Upper lobe of left lung (tissue), 6 donors: ENCODE results near the gene FBXL17. TPM values are rescaled to one million over a fixed set of nuclear protein-coding genes. Genes with fewer than 3 reads are reported as not detected.

ENCODE experiments used
- ATAC-seq, 2 donors: fragments of 200-7000 bp; cut with Tn5 transposase; one replicate each; pipeline ENCODE4 v1.9.1; 2022; ENCODE audit warnings: mild to moderate bottlenecking in 2 of 2, moderate library complexity in 2 of 2; ENCODE audit not compliant: low FRiP score in 2 of 2
- DNase-seq, 2 donors: peaks; one replicate each; pipeline ENCODE4 v3.0.0-alpha.2; 2019 to 2020
- H3K27ac ChIP-seq, 4 donors: fragments of 200-600 bp; sonication (generic); one replicate each; pipeline ENCODE4 v1.5.1; 2016 to 2019
- H3K27me3 ChIP-seq, 4 donors: fragments of 200-600 bp; sonication (generic); one replicate each; pipeline ENCODE4 v1.5.1; 2017 to 2019
- H3K36me3 ChIP-seq, 4 donors: fragments of 200-600 bp; sonication (generic); one replicate each; pipeline ENCODE4 v1.5.1; 2016 to 2019
- H3K4me1 ChIP-seq, 4 donors: fragments of 200-600 bp; sonication (generic); one replicate each; pipeline ENCODE4 v1.5.1; 2018 to 2019
- H3K4me3 ChIP-seq, 4 donors: fragments of 200-600 bp; sonication (generic); one replicate each; pipeline ENCODE4 v1.5.1; 2017 to 2019; ENCODE audit warnings: mild to moderate bottlenecking in 2 of 4, moderate library complexity in 1 of 4
- H3K9me3 ChIP-seq, 4 donors: fragments of 200-600 bp; sonication (generic); one replicate each; pipeline ENCODE4 v1.5.1; 2018 to 2019
- EP300 ChIP-seq, 4 donors: sonication (generic); formaldehyde crosslinking; IDR thresholded peaks; one replicate each; pipeline ENCODE4 v1.5.1; 2017; ENCODE audit warnings: antibody characterized with exemption in 4 of 4, control low read depth in 2 of 4
- POLR2A ChIP-seq, 4 donors: fragments of 450-650 bp; IDR thresholded peaks; one replicate each; pipeline ENCODE4 v1.5.1; 2016 to 2017; ENCODE audit warnings: antibody characterized with exemption in 4 of 4, mild to moderate bottlenecking in 2 of 4
- POLR2AphosphoS5 ChIP-seq, 2 donors: sonication (generic); formaldehyde crosslinking; IDR thresholded peaks; one replicate each; pipeline ENCODE4 v1.5.1; 2017; ENCODE audit warnings: antibody characterized with exemption in 2 of 2
- WGBS, 2 donors: methylation state at CpG; one replicate each; pipeline ENCODE4 v1.1.5; 2017 to 2018; 5-methylcytosine and 5-hydroxymethylcytosine counted together
- total RNA-seq, 6 donors: library from RNA; depleted of rRNA in 4 of 6; stranded (reverse); fragments of >200 nt in 4 of 6; gene quantifications; one replicate each; pipeline versions ENCODE4 v1.1.0 to v1.2.1, GENCODE V29; 2016 to 2021
- TF ChIP-seq, protein P1 (sequence below), 6 experiments: fragments of 450-650 bp in 4 of 6; fragments of 200-600 bp in 2 of 6; sonication (generic) in 2 of 6; IDR thresholded peaks; one replicate each; pipeline ENCODE4 v1.5.1; 2016 to 2019; ENCODE audit warnings: antibody characterized with exemption in 6 of 6
- donor health status: DM: no; HTN: no; CAD: no; lungs with moderate emphysema.
- donor health status: DM: no; HTN: yes; CAD: no; lungs with severe emphysema.

FBXL17 gene
- total RNA-seq, 6 donors from 2014 or later = 10.0 to 47.1 (median 16.9) TPM

DNA sequence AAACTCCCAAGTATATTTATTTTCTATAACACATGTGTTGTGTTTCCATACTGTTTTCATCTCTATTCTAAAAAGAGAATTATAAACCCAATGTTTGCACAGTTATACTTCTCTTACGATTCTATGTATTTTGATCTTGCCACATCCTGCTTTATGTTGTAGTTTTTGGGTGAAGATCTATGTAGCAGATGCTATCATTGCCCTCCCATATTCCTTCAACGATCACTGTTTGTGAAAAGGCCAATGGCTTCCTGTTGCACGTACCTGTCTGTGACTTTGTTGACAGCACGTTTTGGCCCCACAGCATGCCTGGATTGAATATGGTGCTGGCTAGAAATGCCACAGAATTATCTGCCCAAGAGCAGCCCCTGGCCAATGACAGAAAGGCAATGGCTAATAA lies 456.7 kb downstream of the FBXL17 start:
- H3K9me3 ChIP-seq = no peaks in the 10 kb centered on the region
- 63 to 65% methylated on average over 4 of the region's 4 CpGs for WGBS, 2 donors
- ATAC-seq = no peak
- TF ChIP-seq POLR2A (IDR thresholded peaks at IDR 0.05) (no peak), EP300 (IDR thresholded peaks at IDR 0.05) (no peak), POLR2AphosphoS5 (IDR thresholded peaks at IDR 0.05) (no peak)
- TF ChIP-seq, protein P1, sequence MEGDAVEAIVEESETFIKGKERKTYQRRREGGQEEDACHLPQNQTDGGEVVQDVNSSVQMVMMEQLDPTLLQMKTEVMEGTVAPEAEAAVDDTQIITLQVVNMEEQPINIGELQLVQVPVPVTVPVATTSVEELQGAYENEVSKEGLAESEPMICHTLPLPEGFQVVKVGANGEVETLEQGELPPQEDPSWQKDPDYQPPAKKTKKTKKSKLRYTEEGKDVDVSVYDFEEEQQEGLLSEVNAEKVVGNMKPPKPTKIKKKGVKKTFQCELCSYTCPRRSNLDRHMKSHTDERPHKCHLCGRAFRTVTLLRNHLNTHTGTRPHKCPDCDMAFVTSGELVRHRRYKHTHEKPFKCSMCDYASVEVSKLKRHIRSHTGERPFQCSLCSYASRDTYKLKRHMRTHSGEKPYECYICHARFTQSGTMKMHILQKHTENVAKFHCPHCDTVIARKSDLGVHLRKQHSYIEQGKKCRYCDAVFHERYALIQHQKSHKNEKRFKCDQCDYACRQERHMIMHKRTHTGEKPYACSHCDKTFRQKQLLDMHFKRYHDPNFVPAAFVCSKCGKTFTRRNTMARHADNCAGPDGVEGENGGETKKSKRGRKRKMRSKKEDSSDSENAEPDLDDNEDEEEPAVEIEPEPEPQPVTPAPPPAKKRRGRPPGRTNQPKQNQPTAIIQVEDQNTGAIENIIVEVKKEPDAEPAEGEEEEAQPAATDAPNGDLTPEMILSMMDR (IDR thresholded peaks at IDR 0.05) = no peak
- no peaks in the 10 kb centered on the region for H3K27me3 ChIP-seq
- H3K27ac ChIP-seq = no peak overlapping the region
- no peaks in the 10 kb centered on the region for H3K36me3 ChIP-seq
- H3K4me1 ChIP-seq = no peaks in the 10 kb centered on the region
- no peak for DNase-seq
- no peak overlapping the region for H3K4me3 ChIP-seq

DNA sequence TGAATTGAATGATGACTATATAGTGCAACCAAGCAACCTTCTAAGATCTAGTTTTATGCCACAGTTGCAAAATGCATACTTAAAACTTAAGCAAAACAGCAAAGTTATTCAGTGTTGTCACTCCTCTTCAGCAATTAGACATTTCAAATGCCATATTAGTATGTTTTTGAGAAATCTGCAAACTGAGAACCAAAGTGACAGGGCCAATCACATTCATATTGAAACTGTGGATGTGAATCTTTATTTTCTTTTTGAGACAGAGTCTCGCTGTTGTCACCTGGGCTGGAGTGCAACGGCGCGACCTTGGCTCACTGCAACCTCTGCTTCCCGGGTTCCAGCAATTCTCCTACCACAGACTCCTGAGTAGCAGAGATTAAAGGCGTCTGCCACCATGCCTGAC lies 461.9 kb downstream of the FBXL17 start:
- DNase-seq = no peak
- no peak for ATAC-seq
- WGBS, 2 donors = 95 to 99% methylated on average over 6 of the region's 6 CpGs
- Histone ChIP-seq H3K27ac (no peak overlapping the region), H3K36me3 (no peaks in the 10 kb centered on the region), H3K27me3 (no peaks in the 10 kb centered on the region), H3K4me3 (no peak overlapping the region), H3K9me3 (no peaks in the 10 kb centered on the region), H3K4me1 (no peaks in the 10 kb centered on the region)
- TF ChIP-seq, protein P1 (IDR thresholded peaks at IDR 0.05) = no peak
- TF ChIP-seq POLR2A (IDR thresholded peaks at IDR 0.05) = no peak
- TF ChIP-seq POLR2AphosphoS5 (IDR thresholded peaks at IDR 0.05) = no peak
- TF ChIP-seq EP300 (IDR thresholded peaks at IDR 0.05) = no peak

- H3K36me3 ChIP-seq = no peaks in the 10 kb centered on the region
- ATAC-seq (no peak), DNase-seq (no peak)
- H3K4me3 ChIP-seq = no peak overlapping the region
- H3K27ac ChIP-seq = no peak overlapping the region
- TF ChIP-seq POLR2AphosphoS5 (IDR thresholded peaks at IDR 0.05) = no peak
- TF ChIP-seq POLR2A (IDR thresholded peaks at IDR 0.05) = no peak
- TF ChIP-seq EP300 (IDR thresholded peaks at IDR 0.05) = no peak
- TF ChIP-seq, protein P1 (IDR thresholded peaks at IDR 0.05) = no peak
- WGBS, 2 donors = 92 to 98% methylated on average over 4 of the region's 4 CpGs
- no peaks in the 10 kb centered on the region for H3K9me3 ChIP-seq
- H3K27me3 ChIP-seq = no peaks in the 10 kb centered on the region
- no peaks in the 10 kb centered on the region for H3K4me1 ChIP-seq
Measured at GRCh38 chr5:107919361-107919760, 462.5 kb downstream of the FBXL17 start.

GRCh38 chr5:107917983-107918382 lies 463.9 kb downstream of the FBXL17 start:
- no peaks in the 10 kb centered on the region for H3K27me3 ChIP-seq
- DNase-seq (no peak), ATAC-seq (no peak)
- 84 to 86% methylated on average over 2 to 3 of the region's 3 CpGs for WGBS, 2 donors
- no peak overlapping the region for H3K27ac ChIP-seq
- H3K4me3 ChIP-seq = no peak overlapping the region
- H3K4me1 ChIP-seq = no peaks in the 10 kb centered on the region
- no peak for TF ChIP-seq POLR2A (IDR thresholded peaks at IDR 0.05)
- no peak for TF ChIP-seq POLR2AphosphoS5 (IDR thresholded peaks at IDR 0.05)
- TF ChIP-seq, protein P1 (IDR thresholded peaks at IDR 0.05) = no peak
- no peak for TF ChIP-seq EP300 (IDR thresholded peaks at IDR 0.05)
- no peaks in the 10 kb centered on the region for H3K36me3 ChIP-seq
- H3K9me3 ChIP-seq = no peaks in the 10 kb centered on the region
